Measurements from ENCODE around the gene AK9.

The AK9 gene

DNA sequence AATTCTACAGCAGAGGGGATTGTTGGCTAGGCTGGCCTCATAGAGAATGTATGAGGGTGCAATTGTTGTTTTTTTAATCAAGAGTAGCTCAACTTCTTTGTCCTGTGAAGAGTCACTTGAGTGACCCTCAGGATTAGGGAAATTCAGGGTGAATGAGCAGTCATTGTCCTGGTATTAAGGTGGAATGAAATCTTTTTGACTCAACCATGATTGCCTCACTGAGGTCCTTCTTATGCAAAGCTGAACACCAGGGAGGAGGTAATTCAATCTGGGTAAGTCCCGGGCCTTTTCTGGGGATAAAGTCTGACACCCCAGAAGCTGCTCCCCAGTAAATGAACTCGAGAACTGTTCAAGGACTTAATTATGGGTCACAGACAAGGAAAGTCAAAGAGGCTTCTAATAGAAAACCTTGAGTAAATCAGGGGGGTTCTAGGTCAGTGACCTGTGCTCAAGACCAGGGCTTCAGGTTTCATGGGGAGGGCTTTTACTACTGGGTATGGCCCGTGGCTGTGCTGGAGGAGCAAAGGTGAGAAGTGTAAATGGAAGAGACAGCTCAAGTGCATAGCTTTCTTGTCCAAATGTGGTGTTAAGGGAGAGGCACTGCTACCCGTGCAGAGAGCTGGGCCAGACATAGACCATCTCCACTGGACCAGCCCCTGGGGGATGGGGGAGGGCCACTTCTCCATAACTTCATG lies 182.7 kb downstream of the AK9 start:
- DNase-seq = no peak

DNA sequence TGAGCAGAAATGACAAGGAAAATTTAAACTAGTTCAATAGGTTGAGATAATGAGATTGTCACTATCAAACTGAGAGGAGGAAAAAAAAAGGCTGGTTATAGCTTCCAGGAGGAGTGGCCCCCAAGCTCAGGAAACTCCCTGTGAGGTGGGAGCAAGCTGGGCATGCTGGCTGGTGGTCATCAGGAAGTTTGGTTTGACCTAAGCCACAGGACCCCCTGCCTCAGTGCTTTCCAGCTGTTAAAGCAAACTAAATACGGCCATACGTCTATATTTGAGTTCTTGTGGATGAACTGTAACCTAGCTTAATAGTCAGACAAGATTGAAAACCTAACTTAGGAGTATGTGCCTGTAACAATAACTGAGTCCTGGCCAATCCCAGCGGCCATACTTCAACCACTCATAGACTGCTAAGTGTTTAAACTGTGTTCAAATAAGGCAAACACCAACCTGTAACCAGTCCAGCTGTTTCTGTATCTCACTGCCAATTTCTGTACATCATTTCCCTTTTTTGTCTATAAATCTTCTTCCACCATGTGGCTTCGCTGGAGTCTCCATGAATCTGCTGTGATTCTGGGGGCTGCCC lies 183.4 kb downstream of the AK9 start:
- no peak for DNase-seq

DNA sequence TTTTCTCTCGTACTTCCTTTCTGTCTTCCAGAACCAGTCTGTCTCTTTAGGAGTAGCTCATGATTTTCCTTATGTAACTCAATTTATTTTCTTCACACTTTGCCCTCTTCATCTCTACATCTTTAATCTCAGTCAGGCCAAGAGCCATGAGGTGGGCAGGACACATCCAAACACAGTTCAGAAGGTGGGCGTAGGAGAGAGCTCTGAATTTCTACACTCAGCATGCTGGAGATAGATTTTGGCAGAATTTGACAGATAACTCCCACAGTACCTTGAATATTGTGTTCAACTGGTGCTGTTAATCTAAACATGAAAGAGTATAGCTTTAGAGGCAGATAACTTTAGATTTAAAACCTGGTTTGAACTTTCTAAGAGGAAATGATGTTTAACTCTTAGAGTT lies 184.2 kb downstream of the AK9 start:
- DNase-seq = no peak

DNA sequence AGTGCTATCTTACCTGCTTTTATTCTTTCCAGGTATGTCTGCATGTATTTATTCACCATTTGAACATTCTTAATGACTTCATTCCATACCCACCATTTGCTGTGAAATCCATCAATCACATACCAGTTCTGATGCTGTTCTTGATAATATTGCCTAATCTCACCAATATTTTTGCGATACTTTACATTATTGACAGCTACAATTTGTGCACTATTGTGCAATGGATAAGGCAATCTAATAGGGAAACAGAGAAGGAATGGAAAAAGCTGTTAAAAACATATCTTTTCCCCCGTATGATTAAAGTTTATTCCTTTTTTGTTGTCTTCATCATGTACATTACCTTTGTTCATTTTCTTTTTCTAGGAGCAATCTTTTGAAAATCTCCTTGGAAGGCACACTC lies 184.7 kb downstream of the AK9 start:
- DNase-seq = no peak

DNA sequence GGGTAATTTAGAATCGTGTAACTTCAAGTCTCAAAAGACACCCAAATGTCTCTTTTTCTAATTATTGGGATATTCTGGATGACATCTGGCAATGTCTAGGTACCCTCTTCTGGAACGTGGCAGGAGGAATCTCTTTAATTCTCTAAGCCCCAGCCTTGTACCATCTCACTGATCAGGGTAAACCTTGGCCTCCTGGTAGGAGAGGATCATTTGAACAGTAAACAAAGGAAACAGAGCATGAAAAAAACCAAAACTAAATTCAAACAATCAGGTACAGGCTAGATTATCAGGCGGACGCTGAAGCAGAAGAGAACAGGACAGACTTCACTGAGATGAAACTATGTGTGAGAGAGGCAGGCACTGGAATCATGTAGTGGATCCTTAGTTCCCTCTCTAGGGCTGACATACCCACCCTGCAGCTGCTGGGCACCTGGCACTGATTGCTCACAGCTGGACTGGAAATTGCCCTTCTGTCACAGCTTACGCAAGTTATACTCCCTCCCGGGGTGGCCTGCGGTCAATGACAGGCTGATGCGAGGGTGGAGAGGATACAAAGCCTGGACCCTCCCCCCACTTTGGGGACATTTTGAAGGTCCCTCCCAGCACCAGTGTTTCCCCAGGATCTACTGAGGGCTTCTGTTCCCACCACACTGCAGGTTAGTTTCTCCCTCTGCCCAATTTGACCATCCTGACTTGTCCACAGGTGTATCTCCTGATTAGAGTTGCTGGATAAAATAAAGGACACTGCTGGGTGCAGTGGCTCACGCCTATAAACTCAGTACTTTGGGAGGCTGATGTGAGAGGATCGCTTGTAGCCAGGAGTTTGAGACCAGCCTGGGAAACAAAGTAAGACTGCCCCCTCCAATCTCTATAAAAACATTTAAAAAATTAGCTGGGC lies 187.4 kb downstream of the AK9 start:
- no peak for DNase-seq

DNA sequence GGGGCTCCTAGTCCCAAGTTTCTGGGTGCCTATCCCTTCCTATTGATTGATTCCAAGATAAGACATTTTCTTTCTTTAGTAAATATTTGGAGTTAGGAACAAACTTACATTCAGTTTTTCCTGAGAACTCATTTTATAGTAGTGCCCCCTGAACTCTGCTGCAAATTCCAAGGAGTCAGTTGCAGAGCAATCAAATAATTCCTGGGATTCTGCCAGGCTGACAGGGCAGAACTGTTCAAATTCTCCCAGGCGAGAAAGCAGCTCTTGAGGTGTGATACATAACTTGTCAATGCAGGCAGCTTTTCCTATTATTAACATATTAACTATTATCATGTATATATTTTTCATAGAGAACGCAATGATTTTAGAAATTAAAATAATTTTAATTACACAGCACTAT lies 192.1 kb downstream of the AK9 start:
- no peak for DNase-seq

DNA sequence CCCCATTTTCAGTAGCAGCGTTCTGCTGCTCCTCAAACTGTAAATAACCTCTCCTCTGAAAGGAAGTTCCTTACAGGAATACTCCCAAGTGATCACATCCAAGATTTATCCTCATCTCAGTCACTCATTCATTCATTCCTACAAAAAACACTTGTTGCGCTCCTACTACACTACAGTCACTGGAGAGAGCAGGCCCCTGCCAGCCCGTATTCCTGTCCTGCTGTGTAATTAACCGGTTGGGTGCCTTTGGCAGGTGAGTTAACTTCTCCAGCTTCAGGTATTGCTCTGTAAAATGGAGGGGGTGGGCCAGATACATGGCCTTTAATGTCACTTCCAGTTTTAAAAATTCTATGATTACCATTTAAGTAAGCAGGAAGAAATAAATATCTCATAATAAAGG lies 192.9 kb downstream of the AK9 start:
- no peak for DNase-seq

DNA sequence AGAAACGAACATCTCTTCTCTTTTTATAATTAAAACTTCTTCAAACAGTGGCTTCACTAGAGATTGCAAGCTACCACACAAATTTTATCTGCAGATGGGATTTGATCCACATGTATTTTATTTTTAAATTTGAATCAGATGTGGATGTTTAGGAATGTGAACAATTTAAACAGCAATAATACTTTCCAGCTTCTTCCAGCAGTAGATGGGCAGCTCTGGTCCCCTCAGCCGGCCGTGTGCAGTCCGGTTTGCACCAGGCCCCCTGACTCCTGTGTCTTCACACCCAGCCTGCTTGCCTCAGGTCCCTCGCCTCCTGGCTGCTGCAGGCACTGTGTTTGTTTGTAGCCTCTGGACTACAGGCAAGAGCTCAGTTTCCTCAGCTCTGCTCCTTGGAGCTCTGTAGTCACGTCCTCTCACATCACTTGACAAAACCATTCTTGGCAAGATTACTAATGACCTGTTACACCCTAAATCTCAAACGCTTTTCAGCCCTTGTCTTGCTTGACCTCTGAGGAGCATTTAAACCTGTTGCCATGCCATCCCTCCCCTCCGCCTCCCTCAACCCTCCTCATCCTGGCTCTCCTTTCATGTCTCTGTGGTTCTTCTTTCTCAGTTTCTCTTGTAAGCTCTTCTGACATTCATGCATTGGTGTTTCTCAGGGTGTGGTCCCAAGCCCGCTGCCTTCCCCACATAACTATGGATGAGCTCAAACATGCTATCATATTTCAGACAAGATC lies 194.8 kb downstream of the AK9 start:
- DNase-seq = no peak

DNA sequence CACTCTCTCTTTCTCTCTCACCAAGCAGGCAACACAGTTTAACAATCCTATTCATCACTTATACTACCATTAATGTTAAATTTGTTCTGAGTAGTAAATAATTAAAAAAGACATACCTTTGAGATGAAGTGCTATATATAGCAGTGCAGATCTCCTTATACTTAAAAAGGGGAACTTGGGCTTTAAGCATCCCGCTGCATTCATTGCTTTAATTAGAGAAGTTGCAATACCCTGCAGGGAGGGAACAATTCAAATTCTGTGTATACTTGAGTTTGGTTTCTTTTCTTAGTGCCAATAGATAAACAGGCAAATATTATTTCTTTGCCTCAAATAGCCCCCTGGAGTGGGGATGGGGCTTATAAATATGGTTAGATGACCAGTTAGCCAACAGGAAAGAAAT lies 197.1 kb downstream of the AK9 start:
- no peak for DNase-seq

DNA sequence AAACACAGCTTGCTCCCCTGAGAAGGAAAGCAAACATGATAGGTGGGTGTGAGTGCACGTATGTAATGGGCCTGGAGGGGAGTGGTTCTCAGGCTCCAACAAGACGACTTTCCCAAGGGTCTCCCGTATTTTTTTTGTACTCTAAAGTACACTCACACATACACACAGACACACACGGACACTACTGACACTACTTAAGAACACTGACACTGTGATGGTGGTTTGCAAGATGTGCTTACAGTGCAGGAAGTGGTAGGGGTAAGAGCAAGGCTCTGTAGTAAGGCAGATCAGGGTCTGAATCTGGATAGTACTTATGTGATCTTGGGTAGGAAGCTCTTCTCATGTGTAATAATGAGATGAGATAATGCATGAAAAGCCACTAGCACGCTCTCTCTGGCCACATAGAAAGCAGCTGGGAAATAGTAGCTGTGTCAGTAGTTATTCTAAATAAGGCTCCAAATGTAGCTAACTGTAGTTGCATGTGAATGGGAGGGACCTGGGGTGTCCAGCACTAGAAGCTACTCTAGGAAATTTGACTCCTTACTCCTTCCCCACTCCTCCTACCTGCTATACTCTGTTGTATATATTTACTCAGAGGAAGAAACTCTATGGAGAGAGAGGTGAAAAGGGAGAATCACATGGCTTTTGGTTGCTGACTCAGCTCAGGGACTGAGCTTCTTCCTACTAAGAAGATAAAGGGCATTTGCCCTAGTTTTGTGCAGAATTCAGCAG lies 199.6 kb downstream of the AK9 start:
- DNase-seq = no peak

DNA sequence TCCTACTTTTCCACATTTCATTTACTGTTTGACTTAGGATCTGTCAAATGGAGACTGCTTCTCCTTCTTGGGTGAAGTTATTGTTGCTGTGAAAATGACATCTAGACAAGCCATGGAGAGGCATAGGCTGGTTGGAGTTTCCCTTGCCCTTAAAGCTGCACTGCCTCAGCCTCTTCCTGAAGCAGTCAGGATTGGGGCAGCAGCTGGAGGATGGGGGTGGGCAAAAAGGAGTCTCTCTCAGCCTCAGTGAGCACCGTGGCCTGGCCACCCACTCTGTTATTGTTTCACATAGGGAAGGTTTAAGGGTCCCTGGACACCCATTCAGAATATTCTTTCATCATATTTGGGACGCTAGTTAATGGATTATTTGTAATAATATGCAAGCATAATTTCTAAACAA lies 200.3 kb downstream of the AK9 start:
- DNase-seq = no peak

DNA sequence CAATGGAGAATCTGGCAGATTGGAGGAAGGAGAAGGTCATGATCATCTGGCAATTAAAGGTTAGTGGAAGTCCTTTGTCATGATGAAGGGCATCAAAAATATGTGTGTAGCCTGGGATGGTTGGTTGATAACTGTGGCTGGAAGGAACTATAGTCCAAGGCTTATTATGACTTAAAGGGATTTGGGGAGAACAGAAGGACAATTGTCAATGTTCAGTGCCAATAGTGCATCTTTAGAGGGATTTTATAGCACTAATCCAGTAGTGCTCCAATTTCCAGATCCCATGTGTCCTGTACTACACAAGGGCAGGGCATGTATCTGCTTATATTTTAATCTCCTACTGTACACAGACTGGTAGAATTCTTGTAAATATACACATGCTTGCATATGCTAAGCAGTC lies 203.0 kb downstream of the AK9 start:
- DNase-seq = no peak

DNA sequence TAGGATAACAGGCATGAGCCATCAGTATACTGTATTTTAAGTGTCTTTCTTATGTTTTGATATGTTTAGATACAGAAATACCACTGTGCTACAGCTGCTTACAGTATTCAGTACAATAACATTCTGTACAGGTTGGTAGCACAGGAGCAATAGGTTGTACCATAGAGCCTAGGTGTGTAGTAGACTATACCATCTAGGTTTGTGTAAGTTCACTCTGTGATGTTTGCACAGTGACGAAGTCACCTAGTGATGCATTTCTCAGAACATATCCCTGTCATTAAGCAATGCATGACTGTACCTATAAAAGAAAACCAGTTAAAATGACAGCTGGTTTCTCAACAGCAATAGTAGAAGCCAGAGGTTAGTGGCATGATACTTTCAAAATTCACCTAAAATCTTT lies 204.9 kb downstream of the AK9 start:
- no peak for DNase-seq

DNA sequence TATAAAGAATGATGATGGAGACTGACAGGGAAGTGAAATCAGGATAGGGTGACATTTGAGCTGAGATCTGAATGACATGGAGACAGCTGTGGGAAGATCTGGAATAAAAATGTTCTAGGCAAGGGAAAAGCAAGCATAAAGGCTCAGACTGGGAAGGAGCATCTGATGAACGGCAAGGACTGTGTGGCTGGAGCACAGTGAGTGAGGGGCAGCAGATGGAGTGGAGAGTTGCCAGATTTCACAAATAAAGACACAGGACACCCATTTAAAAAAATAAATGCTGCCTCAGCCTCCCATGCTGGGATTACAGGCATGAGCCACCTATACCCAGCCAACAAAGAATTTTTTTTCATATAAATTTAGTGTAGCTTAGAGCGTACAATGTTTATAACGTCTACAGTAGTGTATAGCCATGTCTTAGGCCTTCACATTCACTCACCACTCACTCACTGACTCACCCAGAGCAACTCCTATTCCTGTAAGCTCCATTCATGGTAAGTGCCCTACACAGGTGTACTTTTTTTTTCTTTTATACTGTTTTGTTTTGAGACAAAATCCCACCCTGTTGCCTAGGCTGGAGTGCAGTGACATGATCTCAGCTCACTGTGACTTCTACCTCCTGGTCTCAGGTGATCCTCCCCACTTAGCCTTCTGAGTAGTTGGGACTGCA lies 205.6 kb downstream of the AK9 start:
- DNase-seq = no peak

DNA sequence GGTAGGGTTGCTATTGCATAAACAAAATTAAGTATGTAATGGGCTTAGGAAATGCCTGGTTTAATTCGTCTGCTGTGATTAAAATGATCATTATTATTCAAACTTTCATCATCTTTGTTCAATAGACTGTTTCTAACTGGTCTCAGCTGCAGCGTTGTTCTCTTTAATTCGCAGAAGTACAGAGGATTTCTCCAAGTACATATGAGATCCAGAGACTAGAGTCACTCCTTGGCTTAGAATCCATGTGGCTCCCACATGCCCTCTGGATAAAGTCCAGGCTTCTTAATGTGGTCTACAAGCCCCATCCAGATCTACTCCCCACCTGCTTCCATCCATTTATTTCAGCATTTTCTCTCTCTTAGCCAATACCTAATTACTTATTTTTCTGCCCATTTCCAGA lies 206.9 kb downstream of the AK9 start:
- DNase-seq = no peak

DNA sequence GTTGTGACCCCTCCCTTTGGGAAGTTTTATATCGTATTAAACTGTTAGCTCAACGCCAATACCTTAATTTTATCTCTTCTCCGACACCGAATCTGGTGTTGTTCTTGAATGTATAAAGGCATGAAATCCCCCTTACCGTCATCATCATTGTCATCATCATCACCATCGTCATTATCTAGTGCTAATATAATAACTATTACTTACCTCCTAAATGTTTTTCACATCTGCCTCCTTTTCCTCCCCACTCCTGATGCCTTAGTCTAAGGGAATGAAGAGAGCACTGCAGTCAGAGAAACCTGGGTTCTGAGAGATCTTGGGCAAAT lies 207.3 kb downstream of the AK9 start:
- no peak for DNase-seq

DNA sequence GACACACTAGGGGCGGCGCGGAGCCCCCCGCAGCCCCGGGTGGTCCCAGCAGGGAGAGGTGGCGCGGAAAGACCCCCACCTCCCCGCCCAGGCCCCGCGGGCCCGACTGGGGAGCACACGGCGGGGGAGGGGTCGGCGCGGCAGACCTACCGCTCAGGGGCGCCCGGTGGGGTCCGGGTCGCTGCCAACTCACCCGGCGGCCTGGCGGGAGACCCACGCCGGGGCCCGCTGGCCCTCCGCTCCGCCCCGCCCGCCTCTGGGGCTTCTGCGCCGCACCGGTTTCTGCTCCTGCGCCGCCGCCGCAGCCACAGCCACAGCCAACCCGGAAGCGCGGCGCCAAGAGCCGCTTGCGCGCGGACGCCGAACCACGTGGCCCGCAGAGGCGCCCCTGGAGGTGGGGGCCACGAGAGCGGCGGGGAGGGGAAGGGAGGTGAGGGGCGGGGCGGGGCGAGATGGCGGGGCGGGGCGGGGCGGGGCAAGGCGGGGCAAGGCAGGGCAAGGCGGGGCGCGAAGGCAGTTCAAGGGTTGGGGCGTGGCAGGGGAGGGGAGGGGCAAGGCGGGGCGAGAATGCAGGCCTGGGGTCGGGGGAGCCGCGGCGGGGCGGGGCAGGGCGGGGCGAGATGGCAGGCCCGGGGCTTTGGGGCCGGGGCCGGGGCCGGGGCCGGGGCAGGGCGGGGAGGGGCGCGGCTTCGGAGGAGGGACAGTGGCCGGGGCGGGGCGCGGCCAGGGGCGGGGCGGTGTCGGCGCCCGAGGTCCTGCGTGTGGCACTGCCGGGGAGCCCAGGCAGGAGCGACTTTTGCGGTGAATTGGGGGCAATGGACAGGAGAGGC lies 207.9 kb downstream of the AK9 start, which contains the start of gene ZBTB24:
TSS of gene ZBTB24 (minus strand) at position 315 of the 830 bp plus-strand sequence. CDS start 1,193 bp downstream, outside the sequence.
- DNase-seq = peak; percentile 89

DNA sequence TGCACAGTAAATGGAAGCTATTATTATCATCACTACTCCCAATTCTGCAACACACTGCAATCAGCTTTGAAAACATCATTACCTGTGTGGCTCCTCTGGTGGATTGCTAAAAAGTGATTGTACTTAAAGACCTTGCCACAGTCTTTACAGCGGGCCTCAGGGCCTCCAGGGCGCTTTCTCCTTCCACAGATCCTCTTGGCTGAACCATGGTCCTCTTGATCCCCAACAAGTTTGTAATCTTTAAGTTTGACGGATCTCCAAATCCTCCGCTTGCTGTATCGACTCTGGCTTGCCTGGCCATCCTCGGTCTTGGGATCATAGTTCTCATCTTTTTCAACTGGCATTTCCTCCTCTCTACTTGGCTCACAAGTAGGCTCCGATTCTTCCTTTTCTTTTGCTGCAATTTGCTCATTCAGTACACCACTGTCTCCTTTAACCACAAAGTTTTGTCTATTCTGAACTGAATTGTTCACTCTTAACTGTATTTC lies 210.0 kb downstream of the AK9 start:
- no peak for DNase-seq

DNA sequence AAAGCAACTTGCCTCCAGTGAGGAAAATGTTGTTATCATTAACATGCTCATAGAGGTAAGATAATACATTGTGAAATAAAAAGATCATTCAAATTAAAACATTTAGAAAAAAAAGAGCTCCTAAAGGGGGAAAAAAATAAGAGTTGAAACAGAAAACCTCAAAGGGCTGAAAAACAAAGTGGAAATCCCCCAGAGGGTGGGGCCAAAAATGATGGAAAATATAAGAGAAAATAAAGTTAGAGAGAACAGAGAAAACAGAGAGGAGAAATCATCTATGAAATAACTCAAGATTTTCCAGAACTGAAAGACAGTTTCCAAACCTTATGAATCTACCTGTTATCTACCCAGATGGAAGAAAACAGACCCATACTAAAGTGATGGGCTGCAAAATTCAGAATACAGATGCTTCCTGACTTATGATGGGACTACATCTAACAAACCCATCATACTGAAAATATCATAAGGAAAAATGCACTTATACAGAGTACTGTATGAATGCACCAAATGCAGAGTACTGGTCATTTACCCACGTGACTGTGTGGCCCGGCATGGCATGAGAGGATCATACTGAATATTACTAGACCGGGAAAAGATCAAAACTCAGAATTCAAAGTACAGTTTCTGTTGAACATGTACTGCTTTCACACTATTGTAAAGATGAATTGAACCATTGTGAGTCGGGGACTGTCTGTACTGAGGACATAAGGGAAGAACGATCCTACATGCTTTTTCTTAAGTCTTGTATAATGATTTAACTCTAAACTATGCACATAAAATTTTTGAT lies 212.0 kb downstream of the AK9 start:
- peak; percentile 29 for DNase-seq

DNA sequence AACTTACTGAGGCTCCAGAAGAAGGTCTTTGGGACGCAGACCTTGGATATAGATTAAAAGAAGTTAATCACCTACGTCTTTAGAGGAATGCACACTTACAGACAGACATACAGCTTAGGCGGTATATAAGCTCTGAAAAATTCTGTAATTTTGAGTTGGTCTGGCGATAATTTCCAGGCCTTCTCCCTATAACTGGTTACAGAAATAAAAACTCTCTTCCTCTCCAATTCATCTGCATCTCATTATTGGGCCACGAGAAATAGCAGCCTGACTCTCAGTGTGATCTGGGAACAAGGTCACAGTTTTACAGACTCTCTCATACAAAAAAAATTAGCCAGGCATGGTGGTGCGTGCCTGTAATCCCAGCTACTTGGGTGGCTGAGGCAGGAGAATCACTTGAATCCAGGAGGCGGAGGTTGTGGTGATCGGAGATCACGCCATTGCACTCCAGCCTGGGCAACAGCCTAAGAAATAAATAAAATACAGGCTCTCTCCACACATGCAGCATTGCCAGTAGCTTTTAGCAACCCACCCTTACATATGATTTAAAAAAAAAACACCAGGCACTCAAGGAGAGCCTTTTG lies 212.7 kb downstream of the AK9 start:
- no peak for DNase-seq

All from activated naive CD4-positive, alpha-beta T cell treated with Interleukin-2 at 50 U/mL for 16 hours (primary cell).